OCI-LY3 (cell line): ENCODE results near the gene NCKAP5.

ENCODE experiments used
- H2AFZ ChIP-seq: fragments of 200-600, 300-600 bp; shearing (Covaris generic); 2 replicates; pipeline ENCODE4 v1.6.0; 2014; ENCODE audit warnings: antibody characterized with exemption, low read depth, low read length
- H3K27ac ChIP-seq: fragments of 200-600, 300-600 bp; sonication (generic); 2 replicates; pipeline ENCODE4 v1.5.1; 2014; ENCODE audit warnings: mild to moderate bottlenecking, low read length, moderate library complexity, mixed read lengths
- H3K27me3 ChIP-seq: fragments of 200-600, 300-600 bp; sonication (generic); 2 replicates; pipeline ENCODE4 v1.6.1; 2014; ENCODE audit warnings: low read depth, low read length, mixed read lengths
- H3K36me3 ChIP-seq: fragments of 200-600, 300-600 bp; sonication (generic); replicated peaks from 2 replicates; pipeline ENCODE3; 2014; ENCODE audit warnings: low read depth, low read length, mixed read lengths
- H3K4me1 ChIP-seq: fragments of 300-600, 200-600 bp; sonication (generic); 2 replicates; pipeline ENCODE4 v1.6.1; 2014; ENCODE audit warnings: low read length, mixed read lengths
- H3K4me2 ChIP-seq: fragments of 200-600, 300-600 bp; sonication (generic); 2 replicates; pipeline ENCODE4 v1.6.1; 2014; ENCODE audit warnings: low read length, mixed read lengths
- H3K4me3 ChIP-seq: fragments of 300-600, 200-600 bp; sonication (generic); 2 replicates; pipeline ENCODE4 v1.5.1; 2014; ENCODE audit warnings: antibody characterized with exemption, mild to moderate bottlenecking, low read length, moderate library complexity
- H3K79me2 ChIP-seq: fragments of 300-600, 200-600 bp; shearing (Covaris generic); 2 replicates; pipeline ENCODE4 v1.6.1; 2014; ENCODE audit warnings: mild to moderate bottlenecking, low read length, mixed read lengths
- H3K9ac ChIP-seq: fragments of 300-600, 200-600 bp; shearing (Covaris generic); 2 replicates; pipeline ENCODE4 v1.6.0; 2014; ENCODE audit warnings: mild to moderate bottlenecking, low read length, moderate library complexity
- H3K9me3 ChIP-seq: fragments of 200-600, 300-600 bp; shearing (Covaris generic); 2 replicates; pipeline ENCODE4 v1.6.1; 2014; ENCODE audit warnings: low read length, mixed read lengths; ENCODE audit not compliant: insufficient read depth
- H4K20me1 ChIP-seq: fragments of 200-600, 300-600 bp; sonication (generic); 2 replicates; pipeline ENCODE4 v1.6.1; 2016; ENCODE audit warnings: low read length, mixed read lengths; ENCODE audit not compliant: insufficient read depth
- CTCF ChIP-seq: fragments of 200-600, 300-600 bp; sonication (generic); IDR thresholded peaks from 2 replicates; pipeline ENCODE4 v1.5.1; 2014; ENCODE audit warnings: antibody characterized with exemption, low read length, low read depth
- EZH2phosphoT487 ChIP-seq: fragments of 200-600 bp; shearing (Covaris generic); IDR thresholded peaks from 2 replicates; pipeline ENCODE4 v1.6.1; 2018; ENCODE audit warnings: antibody characterized with exemption, mixed run types, low read depth

NCKAP5 gene

GRCh38 chr2:133414486-133415209 is 153.6 kb downstream of the NCKAP5 start:
- TF ChIP-seq EZH2phosphoT487 (no peak), CTCF (no peak)
- Histone ChIP-seq H3K9me3 (no peaks in the 10 kb centered on the region), H3K4me1 (no peaks in the 10 kb centered on the region), H3K27me3 (no peaks in the 10 kb centered on the region), H3K79me2 (no peaks in the 10 kb centered on the region), H3K4me2 (no peak overlapping the region), H3K9ac (no peak overlapping the region), H3K27ac (no peak overlapping the region), H4K20me1 (no peaks in the 10 kb centered on the region), H3K36me3 (no peaks in the 10 kb centered on the region), H2AFZ (no peak overlapping the region), H3K4me3 (no peak overlapping the region)

- Histone ChIP-seq H4K20me1 (no peaks in the 10 kb centered on the region), H3K9ac (no peak overlapping the region), H3K27me3 (no peaks in the 10 kb centered on the region), H2AFZ (no peak overlapping the region), H3K4me3 (no peak overlapping the region), H3K79me2 (no peaks in the 10 kb centered on the region), H3K4me1 (no peaks in the 10 kb centered on the region), H3K36me3 (no peaks in the 10 kb centered on the region), H3K4me2 (no peak overlapping the region), H3K27ac (no peak overlapping the region), H3K9me3 (no peaks in the 10 kb centered on the region)
- no peak for TF ChIP-seq EZH2phosphoT487
- no peak for TF ChIP-seq CTCF
Measured at GRCh38 chr2:133413863-133414262, 154.4 kb downstream of the NCKAP5 start.

GRCh38 chr2:133412694-133413093 is 155.6 kb downstream of the NCKAP5 start:
- no peaks in the 10 kb centered on the region for H3K9me3 ChIP-seq
- H3K4me1 ChIP-seq = no peaks in the 10 kb centered on the region
- H3K4me3 ChIP-seq = no peak overlapping the region
- no peak overlapping the region for H2AFZ ChIP-seq
- H3K4me2 ChIP-seq = no peak overlapping the region
- H4K20me1 ChIP-seq = no peaks in the 10 kb centered on the region
- no peak overlapping the region for H3K9ac ChIP-seq
- no peaks in the 10 kb centered on the region for H3K36me3 ChIP-seq
- TF ChIP-seq EZH2phosphoT487 = no peak
- TF ChIP-seq CTCF = no peak
- no peaks in the 10 kb centered on the region for H3K27me3 ChIP-seq
- no peak overlapping the region for H3K27ac ChIP-seq
- H3K79me2 ChIP-seq = no peaks in the 10 kb centered on the region

- Histone ChIP-seq H2AFZ (no peak overlapping the region), H3K27me3 (no peaks in the 10 kb centered on the region), H3K4me2 (no peak overlapping the region), H3K4me3 (no peak overlapping the region), H3K36me3 (no peaks in the 10 kb centered on the region), H3K27ac (no peak overlapping the region), H3K79me2 (no peaks in the 10 kb centered on the region), H3K9ac (no peak overlapping the region), H3K9me3 (no peaks in the 10 kb centered on the region), H4K20me1 (no peaks in the 10 kb centered on the region), H3K4me1 (no peaks in the 10 kb centered on the region)
- no peak for TF ChIP-seq CTCF
- TF ChIP-seq EZH2phosphoT487 = no peak
Measured at GRCh38 chr2:133411857-133412256, 156.4 kb downstream of the NCKAP5 start.
